Fibroblast of mammary gland (primary cell): ENCODE results near the gene HACD1.

Source experiments
- DNase-seq: peaks from one replicate; pipeline ENCODE4 v3.0.0-alpha.2; 2010; ENCODE audit warnings: low read depth
- H3K4me3 ChIP-seq: 2 replicates; pipeline ENCODE4 v1.5.1; 2011; ENCODE audit warnings: low read depth, mild to moderate bottlenecking, low read length, moderate library complexity; ENCODE audit not compliant: control insufficient read depth
- CTCF ChIP-seq: conservative IDR thresholded peaks from 2 replicates; pipeline ENCODE4 v1.5.1; 2011; ENCODE audit warnings: low read depth, low read length, inconsistent platforms; ENCODE audit not compliant: control insufficient read depth, insufficient read depth

Gene HACD1

GRCh38 chr10:17586821-17587234 lies 30.3 kb downstream of the HACD1 start:
- no peak overlapping the region for H3K4me3 ChIP-seq
- TF ChIP-seq CTCF, result no peak
- no peak for DNase-seq

GRCh38 chr10:17585016-17585415 lies 32.2 kb downstream of the HACD1 start:
- no peak for TF ChIP-seq CTCF
- no peak for DNase-seq
- no peak overlapping the region for H3K4me3 ChIP-seq

- H3K4me3 ChIP-seq, result no peak overlapping the region
- no peak for TF ChIP-seq CTCF
- no peak for DNase-seq
These were observed 36.3 kb downstream of the HACD1 start for GRCh38 chr10:17580885-17581284.

GRCh38 chr10:17578603-17579002 lies 38.6 kb downstream of the HACD1 start:
- H3K4me3 ChIP-seq, result no peak overlapping the region
- no peak for DNase-seq
- TF ChIP-seq CTCF, result no peak

GRCh38 chr10:17576768-17577167 lies 40.4 kb downstream of the HACD1 start:
- no peak for DNase-seq
- TF ChIP-seq CTCF, result no peak
- H3K4me3 ChIP-seq, result no peak overlapping the region

- DNase-seq, result no peak
- TF ChIP-seq CTCF, result no peak
- no peak overlapping the region for H3K4me3 ChIP-seq
These were observed 52.3 kb downstream of the HACD1 start for GRCh38 chr10:17564911-17565310.

- no peak for DNase-seq
- no peak for TF ChIP-seq CTCF
- no peak overlapping the region for H3K4me3 ChIP-seq
These were observed 53.7 kb downstream of the HACD1 start for GRCh38 chr10:17563452-17563851.
